GM18499 (cell line): ENCODE results near the gene HBS1L.
"Not testable (repeated sequence)": the region's sequence is repeated elsewhere in the genome, so short reads cannot be mapped to it uniquely, and the experiment has no call there.

Experiments
- ATAC-seq: cut with Tn5 transposase; IDR thresholded peaks from one replicate; pipeline ENCODE4 v1.9.1; 2021; ENCODE audit warnings: moderate number of reproducible peaks; ENCODE audit not compliant: insufficient read depth, unreplicated experiment

The HBS1L gene

DNA sequence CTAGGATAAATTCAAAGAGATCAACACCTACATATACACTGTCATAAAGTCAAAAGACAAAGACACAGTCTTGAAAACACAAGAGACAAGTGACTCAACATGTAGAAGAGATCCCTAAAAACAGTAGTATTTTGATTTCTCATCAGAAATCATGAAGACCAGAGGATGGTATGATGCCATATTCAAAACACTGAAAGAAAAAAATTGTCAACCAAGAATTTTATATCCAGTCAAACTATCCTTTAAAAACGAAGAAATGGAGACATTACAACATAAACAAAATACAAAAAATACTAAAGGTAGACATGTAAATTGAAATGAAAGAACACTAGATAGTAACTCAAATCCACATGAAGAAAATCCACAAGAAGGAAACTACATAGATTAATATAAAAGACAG lies 27.3 kb upstream of the HBS1L start:
- no peak for ATAC-seq

DNA sequence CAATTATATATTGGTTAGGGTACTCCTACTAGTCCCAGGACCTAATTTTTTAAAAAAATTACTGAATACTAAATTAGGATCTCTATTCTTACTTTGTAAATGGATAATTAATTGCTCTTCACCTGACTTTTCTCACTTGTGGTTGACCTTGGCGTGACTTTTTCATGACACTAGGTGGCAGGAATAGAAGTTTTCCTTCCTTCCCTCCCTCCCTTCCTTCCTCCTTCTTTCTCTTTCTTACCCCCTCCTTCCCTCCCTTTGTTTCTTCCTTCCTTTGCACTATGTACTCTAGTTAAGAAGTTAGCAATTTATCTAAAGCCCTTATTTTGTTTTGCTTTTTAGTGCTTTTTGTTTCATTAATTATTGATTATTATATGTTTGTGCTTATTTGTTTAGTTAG lies 20.4 kb upstream of the HBS1L start:
- ATAC-seq = no peak

DNA sequence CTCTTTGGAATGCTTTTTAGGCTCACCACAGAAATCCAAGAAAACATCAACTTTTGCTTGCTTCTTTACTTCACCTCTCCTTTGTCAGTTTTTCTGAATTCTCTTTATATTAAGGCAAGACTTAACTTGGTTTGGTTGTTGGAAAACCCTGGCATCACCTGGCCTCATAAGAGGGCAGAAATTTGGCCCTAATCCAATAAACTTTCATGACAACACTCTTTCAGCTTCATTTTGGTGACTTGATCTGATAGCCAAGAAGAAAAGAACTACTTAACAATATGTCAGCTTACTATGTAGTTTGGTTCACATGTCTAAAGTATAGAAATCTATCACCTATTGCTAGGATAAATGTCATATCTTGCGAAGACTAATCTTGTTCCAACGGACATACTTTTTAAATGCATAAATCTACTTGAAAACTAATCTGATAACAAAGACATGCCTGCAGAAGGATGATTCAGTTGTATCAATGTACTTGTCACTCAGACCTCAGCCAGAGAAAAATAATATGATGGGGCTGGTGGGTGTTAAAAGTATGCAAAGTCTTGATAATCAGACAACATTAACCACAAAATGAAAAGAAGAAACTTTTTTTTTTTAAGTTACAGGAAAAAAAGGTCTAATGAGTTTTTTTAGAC lies 19.3 kb upstream of the HBS1L start:
- no peak for ATAC-seq

- ATAC-seq = no peak
These were observed 18.6 kb upstream of the HBS1L start for GRCh38 chr6:135073217-135073616.

DNA sequence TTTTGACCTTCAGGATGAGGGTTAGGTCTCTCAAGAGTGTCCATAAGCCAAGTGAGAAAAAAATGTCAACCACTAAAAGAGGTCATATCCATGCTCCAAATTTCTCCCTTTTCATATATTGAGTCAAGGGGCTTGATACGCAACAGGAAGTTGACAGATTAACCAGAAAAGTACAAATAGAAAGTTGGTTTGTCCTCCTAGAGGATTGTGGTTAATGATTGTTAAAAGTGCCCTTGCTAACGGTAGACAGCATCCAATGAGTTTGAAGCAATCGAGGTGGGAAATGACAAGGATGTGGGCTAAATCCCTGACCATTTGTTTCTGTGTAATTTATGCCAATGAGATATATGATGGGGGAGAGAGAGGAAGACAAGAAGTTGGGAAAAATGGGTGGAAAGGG lies 18.1 kb upstream of the HBS1L start:
- ATAC-seq = no peak

DNA sequence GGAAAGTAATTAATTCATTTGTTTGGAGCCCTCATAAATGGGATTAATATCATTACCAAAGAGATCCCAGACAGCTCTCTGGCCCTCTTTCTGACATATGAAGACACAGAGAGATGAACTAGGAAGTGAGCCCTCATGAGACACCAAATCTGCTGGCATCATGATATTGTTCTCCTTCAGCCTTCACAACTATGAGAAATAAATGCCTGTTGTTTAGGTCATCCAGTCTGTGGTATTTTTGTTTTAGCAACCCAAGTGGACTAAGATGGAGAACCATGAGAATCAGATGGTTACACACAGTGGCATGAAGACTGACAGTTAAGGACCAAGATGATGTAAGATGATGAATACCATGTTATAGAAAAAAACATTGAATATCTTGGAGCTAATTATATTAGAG lies 16.9 kb upstream of the HBS1L start:
- ATAC-seq = no peak

DNA sequence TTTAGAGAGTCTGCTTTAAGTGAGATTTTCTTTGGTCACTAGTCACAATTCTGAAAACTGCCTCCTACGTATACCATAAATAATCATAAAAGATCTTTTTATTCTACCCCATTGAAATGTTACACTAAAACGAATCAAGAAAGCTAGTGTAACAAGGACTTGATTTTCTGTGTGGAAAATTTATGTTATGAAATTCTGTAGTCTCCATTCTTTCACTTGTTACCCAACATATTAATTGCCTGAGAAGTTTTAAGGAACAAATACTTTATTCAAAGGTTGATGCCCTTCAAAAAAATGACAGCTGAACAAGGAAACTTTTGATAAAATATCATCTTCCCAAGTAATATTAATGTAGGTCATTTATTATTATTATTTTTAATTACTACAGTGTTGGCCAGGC lies 13.3 kb upstream of the HBS1L start:
- ATAC-seq = no peak

- ATAC-seq = no peak
These were observed 12.2 kb upstream of the HBS1L start for GRCh38 chr6:135066806-135067205.

GRCh38 chr6:135066397-135066796 lies 11.8 kb upstream of the HBS1L start:
- ATAC-seq = no peak

- no peak for ATAC-seq
These were observed 10.0 kb upstream of the HBS1L start for GRCh38 chr6:135064586-135064985.

DNA sequence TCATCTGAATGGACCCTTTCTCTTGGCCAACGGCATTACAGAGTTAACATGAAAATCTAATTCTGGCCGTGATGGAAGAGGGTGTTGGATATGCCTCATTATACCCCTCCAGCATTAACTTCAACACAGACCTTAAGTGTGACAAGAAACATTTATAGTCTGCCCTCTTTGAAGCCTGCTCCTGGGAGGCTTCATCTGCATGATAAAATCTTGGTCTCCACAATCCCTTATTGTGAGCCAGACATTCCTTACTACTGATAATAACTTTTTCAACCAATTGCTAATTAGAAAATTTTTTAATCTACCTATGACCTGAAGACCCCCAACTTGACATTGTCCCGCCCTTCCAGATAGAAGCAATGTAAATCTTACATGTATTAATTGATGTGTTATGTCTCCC lies 9.3 kb upstream of the HBS1L start:
- ATAC-seq = no peak

DNA sequence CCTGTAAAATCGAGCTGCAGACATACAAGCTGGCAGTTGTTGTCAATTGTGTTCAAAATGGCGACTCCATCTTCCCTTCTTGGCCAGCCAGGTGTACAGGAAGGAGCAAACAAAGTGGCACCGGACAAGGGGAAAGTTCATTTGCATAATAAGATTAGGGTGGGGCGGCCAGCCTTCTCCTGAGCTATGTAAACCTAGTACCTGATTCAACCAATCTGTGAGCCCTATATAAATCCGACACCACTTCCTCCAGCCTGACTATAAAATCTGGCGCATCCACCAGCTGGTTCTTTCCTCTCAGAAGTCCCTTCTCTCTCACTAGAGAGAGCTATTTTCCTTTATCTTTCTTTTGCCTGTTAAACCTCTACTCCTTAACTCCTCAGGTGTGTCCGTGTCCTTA lies 8.1 kb upstream of the HBS1L start:
- no peak for ATAC-seq

DNA sequence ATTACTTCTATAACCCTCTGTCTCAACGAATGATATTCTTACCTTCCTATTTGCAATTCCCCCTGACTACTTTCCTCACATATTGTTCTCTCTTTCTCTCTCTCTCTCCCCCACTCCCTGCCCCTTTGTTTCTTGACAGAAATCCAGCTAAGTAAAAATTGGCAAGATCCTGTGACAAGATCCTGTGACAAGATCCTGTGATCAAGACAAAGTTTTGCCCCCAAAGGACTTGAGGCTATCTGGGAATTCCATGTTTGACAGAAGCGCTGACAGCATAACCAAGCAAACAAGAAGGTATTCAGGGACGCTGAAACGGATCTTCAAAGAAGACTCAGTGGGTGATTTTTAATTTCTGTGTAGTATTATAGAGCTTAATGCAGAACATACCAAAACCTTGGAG lies 5.5 kb upstream of the HBS1L start:
- ATAC-seq = no peak

- not testable (repeated sequence) for ATAC-seq
These were observed 3.7 kb upstream of the HBS1L start for GRCh38 chr6:135058299-135058698.

DNA sequence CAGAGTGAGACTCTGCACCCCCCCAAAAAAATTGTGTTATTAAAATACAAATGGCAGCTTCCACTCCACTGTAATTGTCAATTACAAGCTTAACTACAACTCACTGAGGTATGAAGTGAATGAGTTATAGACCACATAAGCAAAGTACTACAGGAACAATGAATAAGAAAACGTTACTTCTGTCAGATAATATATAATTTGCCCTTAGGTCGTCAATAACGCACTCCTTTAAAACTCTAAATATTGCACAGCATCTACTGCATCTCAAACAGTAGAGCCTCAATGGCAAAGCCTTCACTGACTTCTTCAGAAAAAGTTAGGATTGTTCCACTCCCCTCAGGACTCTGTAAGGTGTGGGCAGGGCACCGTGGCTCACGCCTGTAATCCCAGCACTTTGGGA lies 2.0 kb upstream of the HBS1L start:
- no peak for ATAC-seq

GRCh38 chr6:135054226-135054568 lies 425 bp downstream of the HBS1L start:
- ATAC-seq = no peak

DNA sequence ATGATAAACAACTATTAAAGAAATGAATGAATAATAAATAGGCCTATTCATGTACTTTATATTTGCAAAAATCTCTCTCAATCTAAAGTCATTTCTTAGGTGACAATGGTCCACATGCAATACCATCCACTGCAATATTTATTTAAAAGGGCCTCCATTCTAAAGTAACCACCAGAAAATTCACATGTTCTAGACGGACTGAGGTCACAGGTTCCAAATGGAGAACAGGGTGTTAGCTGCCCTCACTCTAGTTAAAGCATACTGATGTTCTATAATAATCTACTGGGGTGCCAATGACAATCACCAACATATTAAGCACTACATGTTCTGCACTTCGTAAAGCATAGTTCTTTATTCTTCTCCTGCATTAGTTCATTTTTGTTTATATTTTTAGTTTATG lies 1.2 kb downstream of the HBS1L start:
- no peak for ATAC-seq

DNA sequence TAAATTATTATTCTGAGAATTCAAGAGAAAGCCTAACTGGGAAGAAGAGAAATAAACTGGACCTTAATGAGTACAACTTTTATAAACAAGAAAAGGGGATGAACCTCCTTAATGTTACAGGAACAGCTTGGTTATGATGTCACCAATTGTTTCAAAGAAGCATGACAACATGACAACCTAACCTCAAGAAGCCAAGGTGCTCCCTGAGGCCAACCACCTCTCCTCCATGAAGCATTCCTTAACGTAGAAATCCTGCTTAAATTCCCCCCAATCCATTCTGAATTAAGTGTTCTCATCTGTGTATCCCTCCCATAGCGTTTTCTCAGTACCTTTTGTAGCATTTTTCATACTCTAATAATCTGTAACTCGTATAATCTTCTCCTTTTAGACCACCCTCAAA lies 1.7 kb downstream of the HBS1L start:
- no peak for ATAC-seq

DNA sequence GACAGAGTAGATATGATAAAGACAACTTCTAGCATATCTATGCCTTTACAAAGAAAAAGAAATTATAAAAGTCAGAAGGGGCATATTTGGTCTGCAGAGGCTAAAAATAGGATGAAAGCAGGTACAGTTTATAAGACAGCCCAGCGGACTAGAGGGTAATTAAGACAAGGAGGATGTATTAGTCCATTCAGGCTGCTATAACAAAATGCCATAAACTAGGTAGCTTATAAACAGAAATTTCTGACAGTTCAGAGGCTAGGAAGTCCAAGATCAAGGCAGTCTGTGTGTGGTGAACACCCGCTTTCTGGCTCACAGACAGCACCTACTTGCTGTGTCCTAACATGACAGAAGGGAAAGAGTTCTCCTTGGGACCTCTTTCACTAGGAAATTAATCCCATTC lies 5.7 kb downstream of the HBS1L start:
- no peak for ATAC-seq

GRCh38 chr6:135047336-135047735 lies 7.3 kb downstream of the HBS1L start:
- ATAC-seq = no peak

DNA sequence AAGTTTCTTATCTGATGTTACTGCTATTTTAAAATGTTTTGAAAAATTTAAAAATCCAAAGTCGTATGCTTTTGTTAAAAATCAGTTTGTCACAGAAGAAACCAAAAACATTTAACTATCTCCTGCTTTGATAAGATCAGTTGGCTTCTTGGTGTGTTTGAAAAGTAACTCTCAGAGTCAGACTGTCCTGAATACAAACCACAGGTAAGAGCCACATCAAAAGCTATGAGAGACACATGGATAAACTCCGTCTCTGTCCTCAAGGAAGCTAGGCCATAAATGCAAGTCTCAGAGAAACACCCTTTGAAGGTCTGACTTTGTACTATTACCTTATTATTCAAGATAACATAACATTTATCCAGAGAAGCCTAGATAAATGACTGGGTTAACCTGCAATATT lies 7.7 kb downstream of the HBS1L start:
- ATAC-seq = no peak

DNA sequence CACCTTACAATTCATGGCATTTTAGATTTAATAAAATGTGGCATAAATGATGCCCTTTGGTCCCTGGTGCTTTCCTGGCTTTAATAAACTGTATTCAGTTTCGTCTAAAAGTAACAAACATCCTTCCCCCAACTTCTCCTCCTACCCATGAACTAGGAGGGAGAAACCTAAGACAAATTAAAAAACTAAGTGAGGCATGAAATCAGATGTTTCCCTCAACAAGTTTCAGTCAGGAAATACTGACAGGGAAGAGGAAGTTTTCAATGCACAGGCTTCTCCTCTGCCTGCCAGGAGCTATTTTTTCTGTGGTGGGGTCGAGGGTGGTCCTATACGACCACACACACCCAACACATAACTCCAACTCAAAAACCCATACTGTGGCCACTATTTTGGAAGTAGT lies 10.0 kb downstream of the HBS1L start:
- ATAC-seq = no peak

- ATAC-seq = no peak
These were observed 10.8 kb downstream of the HBS1L start for GRCh38 chr6:135043846-135044245.
